ENCODE data around the gene ZSWIM3. TPM values are rescaled to one million over a fixed set of nuclear protein-coding genes. Genes with fewer than 3 reads are reported as not detected.

The ZSWIM3 gene
- total RNA-seq, 2 experiments from 2014 or later, result 4.2 to 4.8 TPM

DNA sequence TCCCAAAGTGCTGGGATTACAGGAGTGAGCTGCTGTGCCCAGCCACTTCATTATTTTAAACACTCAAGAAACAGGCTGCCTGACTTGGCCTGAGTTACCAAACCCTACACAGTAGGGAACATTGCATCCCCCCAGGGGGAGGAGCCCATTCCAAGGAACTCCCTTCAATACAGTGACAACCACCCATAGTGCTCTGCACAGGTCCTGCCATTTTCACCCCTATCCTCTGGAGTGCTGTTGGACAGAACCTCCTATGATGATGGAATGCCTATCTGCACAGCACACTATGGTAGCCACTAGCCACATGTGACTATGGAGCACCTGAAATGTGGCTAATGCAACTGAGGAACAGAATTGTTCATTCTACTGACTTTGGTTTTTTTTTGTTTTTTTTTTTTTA lies 12.0 kb upstream of the ZSWIM3 start:
- no peak for DNase-seq
- Mint-ChIP-seq H3K9me3 (ENCODE audit: low read depth) (no peaks in the 10 kb centered on the region), H3K36me3 (ENCODE audit: low read depth) (peaks cover 11% of the 10 kb centered on the region), H3K27ac (no peak overlapping the region), H3K4me1 (no peaks in the 10 kb centered on the region), H3K4me3 (no peak overlapping the region), H3K27me3 (no peaks in the 10 kb centered on the region)
- intact Hi-C loops (cut with DNase I, micrococcal nuclease), result no loop called here
- ChIA-PET POLR2A (no interaction called here), CTCF (interaction anchor here (1.0 kb wide), 1 partner anchor 14 kb away, joined by 3 read pairs; no protein-coding TSS in a partner anchor)
- ATAC-seq, result no peak

DNA sequence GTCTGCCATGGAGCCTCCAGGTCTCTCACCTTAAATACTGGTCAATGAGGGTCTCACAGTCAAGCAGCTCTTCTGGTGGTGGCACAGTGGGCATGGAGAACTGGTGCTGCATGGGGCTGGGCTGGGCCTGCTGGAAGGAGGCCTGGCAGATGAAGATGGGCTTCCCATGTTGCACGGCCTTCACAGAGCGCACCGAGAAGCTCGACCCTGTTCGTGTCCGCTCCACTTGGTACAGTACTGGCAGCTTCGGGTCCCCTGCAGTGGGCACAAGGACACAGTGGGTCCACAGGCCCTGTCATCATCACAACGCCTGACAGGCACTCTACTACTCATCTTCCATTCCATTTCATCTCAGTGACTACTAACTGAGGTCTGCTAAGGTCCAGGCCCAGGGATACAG lies 9.0 kb upstream of the ZSWIM3 start:
- CTCF ChIA-PET, result no interaction called here
- H3K27me3 Mint-ChIP-seq, result no peaks in the 10 kb centered on the region
- intact Hi-C loops (cut with DNase I, micrococcal nuclease), result no loop called here
- POLR2A ChIA-PET, result interaction anchor here (0.6 kb wide), 1 partner anchor 33 kb away, joined by 3 read pairs; no protein-coding TSS in a partner anchor
- no peak overlapping the region for H3K4me3 Mint-ChIP-seq
- no peaks in the 10 kb centered on the region for H3K9me3 Mint-ChIP-seq (ENCODE audit: low read depth)
- no peak overlapping the region for H3K27ac Mint-ChIP-seq
- peaks cover under 1% of the 10 kb centered on the region for H3K4me1 Mint-ChIP-seq
- DNase-seq (no peak), ATAC-seq (no peak)
- H3K36me3 Mint-ChIP-seq (ENCODE audit: low read depth), result peaks cover 18% of the 10 kb centered on the region

DNA sequence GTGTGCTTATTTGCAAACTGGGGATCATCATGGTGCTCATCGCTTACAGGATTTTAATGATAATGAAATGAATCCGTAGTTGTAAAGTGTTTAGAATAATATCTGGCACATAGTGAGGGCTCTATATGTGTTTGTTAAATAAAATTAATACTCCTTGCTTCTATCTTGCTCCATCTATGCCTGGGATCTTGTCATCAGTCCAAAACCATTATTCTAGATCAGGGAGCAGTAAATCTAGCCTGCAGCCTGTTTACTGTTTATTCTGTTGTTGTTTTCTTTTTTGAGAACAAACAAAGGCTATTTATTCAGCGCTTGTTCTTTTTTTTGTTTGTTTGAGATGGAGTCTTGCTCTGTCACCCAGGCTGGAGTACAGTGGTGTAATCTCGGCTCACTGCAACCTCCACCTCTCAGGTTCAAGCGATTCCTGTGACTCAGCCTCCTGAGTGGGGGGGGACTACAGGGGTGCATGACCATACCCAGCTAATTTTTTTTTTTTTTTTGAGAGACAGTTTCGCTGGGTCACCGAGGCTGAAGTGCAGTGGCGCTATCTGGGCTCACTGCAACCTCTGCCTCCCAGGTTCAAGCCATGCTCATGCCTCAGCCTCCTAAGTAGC lies 8.3 kb upstream of the ZSWIM3 start:
- intact Hi-C loops (cut with DNase I, micrococcal nuclease), result no loop called here
- no peak overlapping the region for H3K27ac Mint-ChIP-seq
- ChIA-PET CTCF (interaction anchor here (0.8 kb wide), 1 partner anchor 393 kb away, joined by 3 read pairs; no protein-coding TSS in a partner anchor), POLR2A (no interaction called here)
- ATAC-seq (no peak), DNase-seq (no peak)
- H3K36me3 Mint-ChIP-seq (ENCODE audit: low read depth), result peaks cover 18% of the 10 kb centered on the region
- no peaks in the 10 kb centered on the region for H3K27me3 Mint-ChIP-seq
- H3K9me3 Mint-ChIP-seq (ENCODE audit: low read depth), result no peaks in the 10 kb centered on the region
- no peak overlapping the region for H3K4me3 Mint-ChIP-seq
- H3K4me1 Mint-ChIP-seq, result peaks cover 6% of the 10 kb centered on the region

DNA sequence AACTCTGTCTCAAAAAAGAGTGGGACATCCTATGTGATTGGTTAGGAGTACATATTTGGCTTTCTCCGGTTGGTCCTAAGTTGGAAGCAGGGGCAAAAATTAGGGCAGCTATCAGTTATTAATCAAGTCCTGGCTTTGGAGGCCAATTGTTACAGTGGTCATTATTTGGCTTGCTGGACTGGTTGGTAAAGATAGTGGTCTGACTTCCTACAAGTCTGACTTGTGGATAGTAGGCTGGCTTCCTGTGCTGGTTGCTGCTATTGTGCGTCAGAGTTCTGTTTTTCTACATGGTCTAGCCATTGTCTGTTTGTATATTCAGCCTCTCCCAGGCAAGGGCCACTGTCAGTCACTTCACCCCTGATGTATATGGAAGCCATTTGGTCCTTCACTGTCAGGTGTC lies 7.2 kb upstream of the ZSWIM3 start:
- Mint-ChIP-seq H3K9me3 (ENCODE audit: low read depth) (no peaks in the 10 kb centered on the region), H3K36me3 (ENCODE audit: low read depth) (peaks cover 23% of the 10 kb centered on the region), H3K4me3 (no peak overlapping the region), H3K27me3 (no peaks in the 10 kb centered on the region), H3K4me1 (peaks cover 12% of the 10 kb centered on the region), H3K27ac (no peak overlapping the region)
- POLR2A ChIA-PET, result no interaction called here
- DNase-seq (no peak), ATAC-seq (no peak)
- CTCF ChIA-PET, result interaction anchor here (0.7 to 0.8 kb wide), 3 partner anchors 12 to 394 kb away, joined by 3 read pairs; no protein-coding TSS in a partner anchor
- intact Hi-C loops (cut with DNase I, micrococcal nuclease), result no loop called here

DNA sequence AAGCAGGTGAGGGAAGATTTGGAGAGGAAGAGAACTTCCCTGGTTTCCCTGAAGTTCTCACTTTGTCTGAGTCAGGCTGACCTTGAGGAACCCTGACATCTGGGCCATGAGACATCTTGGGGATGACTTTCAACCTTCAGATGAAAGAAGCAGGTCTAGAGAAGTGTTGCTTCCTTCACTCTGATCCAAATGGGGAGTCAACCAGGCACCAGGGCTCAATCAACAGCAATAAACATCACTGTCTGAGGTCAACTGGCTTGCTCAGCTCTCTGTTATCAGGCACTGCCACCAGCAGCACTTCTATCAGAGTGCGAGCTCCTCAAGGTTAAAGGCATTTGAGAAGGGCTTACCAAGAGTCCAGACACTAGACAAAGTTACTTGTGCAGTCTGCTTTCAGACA lies 6.5 kb upstream of the ZSWIM3 start:
- no peaks in the 10 kb centered on the region for H3K27me3 Mint-ChIP-seq
- ChIA-PET CTCF (interaction anchor here (1.3 kb wide), 1 partner anchor 38 kb away, joined by 3 read pairs; no protein-coding TSS in a partner anchor), POLR2A (interaction anchor here (0.6 kb wide), 1 partner anchor 34 kb away, joined by 3 read pairs; no protein-coding TSS in a partner anchor)
- H3K4me1 Mint-ChIP-seq, result peaks cover 16% of the 10 kb centered on the region
- H3K9me3 Mint-ChIP-seq (ENCODE audit: low read depth), result no peaks in the 10 kb centered on the region
- intact Hi-C loops (cut with DNase I, micrococcal nuclease), result no loop called here
- no peak for ATAC-seq
- peaks cover 20% of the 10 kb centered on the region for H3K36me3 Mint-ChIP-seq (ENCODE audit: low read depth)
- no peak overlapping the region for H3K27ac Mint-ChIP-seq
- no peak for DNase-seq
- no peak overlapping the region for H3K4me3 Mint-ChIP-seq

DNA sequence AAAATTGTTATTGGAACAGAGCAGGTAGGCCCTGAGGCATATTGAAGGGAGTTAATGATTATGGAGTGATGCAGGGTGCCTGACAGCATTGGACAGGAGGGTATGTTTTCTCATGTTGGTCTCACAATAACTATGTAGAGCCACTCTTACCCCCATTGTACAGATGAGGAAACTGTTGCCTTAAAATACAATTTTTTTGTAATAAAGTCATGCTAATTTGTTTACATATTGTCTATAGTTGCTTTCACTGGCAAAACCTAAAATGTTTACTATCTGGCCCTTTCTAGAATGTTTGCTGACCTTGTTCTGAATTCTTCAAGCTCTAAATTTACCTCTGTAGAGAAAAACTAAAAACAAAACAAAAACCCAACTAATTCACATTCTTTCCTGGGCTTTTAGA lies 5.9 kb upstream of the ZSWIM3 start:
- Mint-ChIP-seq H3K27ac (no peak overlapping the region), H3K4me3 (no peak overlapping the region), H3K27me3 (no peaks in the 10 kb centered on the region), H3K9me3 (ENCODE audit: low read depth) (no peaks in the 10 kb centered on the region), H3K36me3 (ENCODE audit: low read depth) (peaks cover 20% of the 10 kb centered on the region), H3K4me1 (peaks cover 21% of the 10 kb centered on the region)
- ATAC-seq (no peak), DNase-seq (no peak)
- ChIA-PET POLR2A (no interaction called here), CTCF (interaction anchor here (1.3 kb wide), 1 partner anchor 37 kb away, joined by 3 read pairs; no protein-coding TSS in a partner anchor)
- intact Hi-C loops (cut with DNase I, micrococcal nuclease), result no loop called here

DNA sequence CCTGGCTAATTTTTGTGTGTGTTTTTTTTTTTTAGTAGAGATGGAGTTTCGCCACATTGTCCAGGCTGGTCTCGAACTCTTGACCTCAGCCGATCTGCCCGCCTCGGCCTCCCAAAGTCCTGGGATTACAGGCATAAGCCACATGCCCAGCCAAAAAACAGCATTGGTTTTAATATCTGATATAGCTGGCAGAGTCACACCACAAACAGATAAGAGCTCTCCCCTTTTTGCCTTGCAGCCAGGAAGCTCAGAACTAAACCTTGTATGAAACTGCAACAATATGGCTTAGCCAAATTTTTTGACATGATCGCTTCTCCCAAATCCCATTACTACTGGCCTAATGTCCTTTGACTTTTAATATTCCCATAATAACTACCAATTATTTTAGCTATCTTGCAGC lies 5.1 kb upstream of the ZSWIM3 start:
- Mint-ChIP-seq H3K4me1 (peaks cover 22% of the 10 kb centered on the region), H3K27me3 (no peaks in the 10 kb centered on the region), H3K4me3 (no peak overlapping the region), H3K9me3 (ENCODE audit: low read depth) (no peaks in the 10 kb centered on the region), H3K27ac (no peak overlapping the region), H3K36me3 (ENCODE audit: low read depth) (peaks cover 20% of the 10 kb centered on the region)
- intact Hi-C loops (cut with DNase I, micrococcal nuclease), result no loop called here
- ChIA-PET CTCF (interaction anchor here (0.6 to 1.3 kb wide), 5 partner anchors 20 to 118 kb away, joined by 3 to 4 read pairs (median 3); no protein-coding TSS in a partner anchor), POLR2A (no interaction called here)
- ATAC-seq, result no peak
- DNase-seq, result no peak

DNA sequence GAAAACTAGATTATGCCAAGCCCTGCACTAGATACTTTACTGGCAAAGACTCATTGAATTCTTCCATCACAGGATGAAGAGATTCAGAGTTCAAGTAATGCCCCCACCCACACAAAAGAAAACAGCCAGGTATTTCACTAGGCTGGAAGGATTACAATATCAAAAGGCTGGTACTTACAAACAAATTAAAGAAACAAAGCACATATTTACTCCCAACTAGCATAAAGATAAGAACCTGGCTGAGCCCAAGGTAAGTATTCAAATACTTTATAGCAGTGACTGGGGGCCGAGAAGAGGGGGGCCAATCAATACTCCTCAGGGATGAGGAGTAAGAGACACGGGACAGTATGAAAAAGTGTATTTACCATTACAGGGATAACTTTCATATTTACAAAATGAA lies 3.9 kb upstream of the ZSWIM3 start:
- no peak for DNase-seq
- Mint-ChIP-seq H3K9me3 (ENCODE audit: low read depth) (no peaks in the 10 kb centered on the region), H3K36me3 (ENCODE audit: low read depth) (peaks cover 15% of the 10 kb centered on the region), H3K4me1 (peaks cover 29% of the 10 kb centered on the region), H3K27ac (no peak overlapping the region), H3K27me3 (no peaks in the 10 kb centered on the region), H3K4me3 (no peak overlapping the region)
- ATAC-seq, result no peak
- CTCF ChIA-PET, result interaction anchor here (0.8 to 1.3 kb wide), 2 partner anchors 29 to 134 kb away, joined by 3 read pairs; no protein-coding TSS in a partner anchor
- POLR2A ChIA-PET, result no interaction called here
- intact Hi-C loops (cut with DNase I, micrococcal nuclease), result no loop called here

DNA sequence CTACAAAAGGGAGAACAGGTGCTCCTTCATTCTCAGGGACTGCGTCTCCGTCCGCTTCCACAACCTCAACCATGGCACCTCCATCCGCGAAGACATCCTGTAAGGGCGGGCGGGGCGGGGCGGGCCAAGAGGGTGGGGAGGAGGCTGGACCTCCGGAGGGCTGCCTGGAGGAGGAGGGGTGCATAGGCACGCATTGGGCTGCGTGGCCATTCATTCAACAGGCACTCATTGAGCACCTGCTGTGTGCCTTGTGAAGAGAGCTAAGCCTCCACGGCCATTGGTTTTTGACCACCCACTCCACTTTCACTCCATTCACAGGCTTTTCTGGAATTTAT lies 435 bp downstream of the ZSWIM3 start:
- ChIA-PET CTCF (interaction anchor here (0.9 to 1.9 kb wide), 2 partner anchors 32 to 88 kb away, joined by 3 to 6 read pairs; no protein-coding TSS in a partner anchor), POLR2A (interaction anchor here (0.9 to 1.2 kb wide), 5 partner anchors 23 to 114 kb away, joined by 3 to 4 read pairs (median 3); partner anchors contain the start of genes ZNF335 and ZSWIM1)
- Mint-ChIP-seq H3K9me3 (ENCODE audit: low read depth) (no peaks in the 10 kb centered on the region), H3K4me1 (peaks cover 38% of the 10 kb centered on the region), H3K27ac (peak overlapping the region; percentile 99), H3K36me3 (ENCODE audit: low read depth) (peaks cover 5% of the 10 kb centered on the region), H3K4me3 (peak overlapping the region; percentile 93), H3K27me3 (no peaks in the 10 kb centered on the region)
- intact Hi-C loops (cut with DNase I, micrococcal nuclease), result loop anchor here (1.0 to 2.0 kb wide), 9 partner anchors 23 to 231 kb away; partner anchors contain the start of genes CTSA (in 2 of the 2), NEURL2 (in 2 of the 2), ZNF335 (in 2 of the 2) and ZSWIM1 (in 2 of the 2)
- ATAC-seq (peak; percentile 50), DNase-seq (peak; percentile 73)

DNA sequence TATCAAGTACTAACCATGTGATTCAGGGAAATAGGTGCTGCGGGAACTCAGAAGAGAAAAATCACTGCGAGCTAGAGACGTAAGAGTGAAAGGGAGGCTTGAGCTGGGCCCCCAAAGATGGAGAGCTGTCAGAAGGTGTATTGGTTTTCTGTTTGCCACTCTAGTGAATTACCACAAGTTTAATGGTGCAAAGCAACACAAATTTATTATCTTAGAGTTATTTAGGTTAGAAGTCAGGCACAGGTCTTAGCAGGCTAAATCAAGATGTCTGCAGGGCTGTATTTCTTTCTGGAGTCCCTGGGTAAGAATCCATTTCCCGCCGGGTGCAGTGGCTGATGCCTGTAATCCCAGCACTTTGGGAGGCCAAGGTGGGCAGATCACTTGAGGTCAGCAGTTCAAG lies 2.5 kb downstream of the ZSWIM3 start:
- Mint-ChIP-seq H3K4me3 (no peak overlapping the region), H3K27me3 (no peaks in the 10 kb centered on the region), H3K36me3 (ENCODE audit: low read depth) (no peaks in the 10 kb centered on the region), H3K27ac (no peak overlapping the region), H3K9me3 (ENCODE audit: low read depth) (no peaks in the 10 kb centered on the region), H3K4me1 (peaks cover 28% of the 10 kb centered on the region)
- DNase-seq (no peak), ATAC-seq (no peak)
- CTCF ChIA-PET, result interaction anchor here (1.9 kb wide), 1 partner anchor 30 kb away, joined by 6 read pairs; no protein-coding TSS in a partner anchor
- intact Hi-C loops (cut with DNase I, micrococcal nuclease), result no loop called here
- POLR2A ChIA-PET, result no interaction called here

DNA sequence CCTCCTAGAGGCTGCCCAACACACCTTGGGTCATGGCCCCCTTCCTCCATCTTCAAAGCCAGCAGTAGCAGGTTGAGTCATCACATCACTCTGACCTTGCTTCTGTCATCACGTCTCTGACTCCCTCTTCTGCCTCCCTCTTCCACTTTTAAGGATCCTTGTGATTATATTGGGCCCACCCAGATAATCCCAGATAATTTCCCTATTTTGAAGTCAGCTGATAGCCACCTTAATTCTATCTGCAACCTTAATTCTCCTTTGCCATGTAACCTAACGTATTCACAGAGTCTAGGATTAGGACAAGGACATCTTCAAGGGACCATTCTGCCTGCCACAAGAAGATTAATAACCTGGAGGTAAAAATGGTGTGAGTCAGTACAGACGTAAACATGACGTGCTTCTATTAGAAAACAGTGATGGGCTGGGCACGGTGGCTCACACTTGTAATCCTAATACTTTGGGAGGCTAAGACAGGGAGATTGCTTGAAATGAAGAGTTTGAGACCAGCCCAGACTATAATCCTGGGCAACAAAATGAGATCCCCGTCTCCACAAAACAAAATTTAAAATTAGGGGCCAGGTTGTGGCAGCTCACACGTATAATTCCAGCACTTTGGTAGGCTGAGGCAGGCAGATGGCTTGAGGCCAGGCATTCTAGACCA lies 3.3 kb downstream of the ZSWIM3 start:
- ChIA-PET CTCF (interaction anchor here (0.5 kb wide), 1 partner anchor 9 kb away, joined by 4 read pairs; no protein-coding TSS in a partner anchor), POLR2A (interaction anchor here (0.7 kb wide), 1 partner anchor 63 kb away, joined by 6 read pairs; no protein-coding TSS in a partner anchor)
- H3K27me3 Mint-ChIP-seq, result no peaks in the 10 kb centered on the region

More for the DNA sequence above, 3.3 kb downstream of the ZSWIM3 start:
- no peak for DNase-seq
- peaks cover 24% of the 10 kb centered on the region for H3K4me1 Mint-ChIP-seq
- intact Hi-C loops (cut with DNase I, micrococcal nuclease), result no loop called here
- H3K27ac Mint-ChIP-seq, result no peak overlapping the region
- ATAC-seq, result no peak
- no peaks in the 10 kb centered on the region for H3K36me3 Mint-ChIP-seq (ENCODE audit: low read depth)
- no peaks in the 10 kb centered on the region for H3K9me3 Mint-ChIP-seq (ENCODE audit: low read depth)
- H3K4me3 Mint-ChIP-seq, result no peak overlapping the region
